Loucy (cell line): ENCODE measurements around the gene IRAK1.

Source experiments
- H2AFZ ChIP-seq: fragments of 200-600 bp; sonication (generic); 2 replicates; pipeline ENCODE4 v1.6.0; 2016; ENCODE audit warnings: antibody characterized with exemption, mild to moderate bottlenecking, low read length, moderate library complexity
- H3F3A ChIP-seq: fragments of 200-600 bp; 2 replicates; pipeline ENCODE4 v1.6.0; 2016; ENCODE audit warnings: antibody characterized with exemption, low read depth, mild to moderate bottlenecking
- H3K27me3 ChIP-seq: fragments of 200-600 bp; sonication (generic); 2 replicates; pipeline ENCODE4 v1.6.1; 2014; ENCODE audit warnings: low read length, mild to moderate bottlenecking; ENCODE audit not compliant: insufficient read depth, poor library complexity, severe bottlenecking
- H3K36me3 ChIP-seq: fragments of 200-600 bp; sonication (generic); 2 replicates; pipeline ENCODE4 v1.6.1; 2016; ENCODE audit warnings: low read length; ENCODE audit not compliant: insufficient read depth
- H3K4me1 ChIP-seq: fragments of 200-600 bp; sonication (generic); 2 replicates; pipeline ENCODE4 v1.5.1; 2014; ENCODE audit warnings: low read length, mild to moderate bottlenecking; ENCODE audit not compliant: insufficient read depth, poor library complexity, severe bottlenecking
- H3K4me2 ChIP-seq: fragments of 200-600 bp; sonication (generic); 2 replicates; pipeline ENCODE4 v1.6.0; 2014; ENCODE audit warnings: antibody characterized with exemption, low read length, low read depth, mild to moderate bottlenecking; ENCODE audit not compliant: poor library complexity, severe bottlenecking
- H3K4me3 ChIP-seq: fragments of 200-600 bp; sonication (generic); 2 replicates; pipeline ENCODE4 v1.5.1; 2014; ENCODE audit warnings: low read length, mild to moderate bottlenecking, mixed read lengths; ENCODE audit not compliant: poor library complexity, severe bottlenecking
- H3K79me2 ChIP-seq: fragments of 200-600 bp; sonication (generic); 2 replicates; pipeline ENCODE4 v1.6.1; 2014; ENCODE audit warnings: low read length; ENCODE audit not compliant: insufficient read depth
- H3K9ac ChIP-seq: fragments of 200-600 bp; sonication (generic); 2 replicates; pipeline ENCODE4 v1.6.0; 2014; ENCODE audit warnings: mild to moderate bottlenecking, low read depth, low read length, moderate library complexity; ENCODE audit not compliant: poor library complexity, severe bottlenecking
- H3K9me2 ChIP-seq: fragments of 200-600 bp; sonication (generic); replicated peaks from 2 replicates; pipeline ENCODE4 v1.6.1; 2016; ENCODE audit warnings: low read depth, low read length, mixed read lengths
- H3K9me3 ChIP-seq: fragments of 200-600 bp; sonication (generic); 2 replicates; pipeline ENCODE4 v1.6.1; 2014; ENCODE audit warnings: mild to moderate bottlenecking, antibody characterized with exemption, low read length, low read depth; ENCODE audit not compliant: insufficient read depth
- H4K20me1 ChIP-seq: fragments of 200-600 bp; sonication (generic); 2 replicates; pipeline ENCODE4 v1.6.0; 2014; ENCODE audit warnings: antibody characterized with exemption, low read length, mild to moderate bottlenecking; ENCODE audit not compliant: insufficient read depth, poor library complexity, severe bottlenecking
- CTCF ChIP-seq: fragments of 200-600 bp; sonication (generic); conservative IDR thresholded peaks from 2 replicates; pipeline ENCODE4 v1.5.1; 2014; ENCODE audit warnings: mild to moderate bottlenecking, antibody characterized with exemption, low read length
- EZH2phosphoT487 ChIP-seq: fragments of 200-600 bp; IDR thresholded peaks from 2 replicates; pipeline ENCODE4 v1.6.1; 2018; ENCODE audit warnings: antibody characterized with exemption, mild to moderate bottlenecking, moderate library complexity, borderline replicate concordance

Gene IRAK1

GRCh38 chrX:153970357-153971123, 49.2 kb downstream of the IRAK1 start:
- H3K79me2 ChIP-seq: peaks cover 76% of the 10 kb centered on the region
- peak overlapping the region; percentile 96 for H3K4me3 ChIP-seq
- H2AFZ ChIP-seq: no peak overlapping the region
- peaks cover 10% of the 10 kb centered on the region; the same call in 1 of the 2 replicates for H3F3A ChIP-seq
- peaks cover 6% of the 10 kb centered on the region for H3K27me3 ChIP-seq
- H3K36me3 ChIP-seq: no peaks in the 10 kb centered on the region; the same call in 1 of the 2 replicates
- no peak for TF ChIP-seq EZH2phosphoT487
- TF ChIP-seq CTCF: no peak
- peaks cover 29% of the 10 kb centered on the region for H3K4me1 ChIP-seq
- peak overlapping the region; percentile 38 for H3K4me2 ChIP-seq
- H4K20me1 ChIP-seq: peaks cover 47% of the 10 kb centered on the region
- no peaks in the 10 kb centered on the region for H3K9me2 ChIP-seq
- H3K9ac ChIP-seq: peak overlapping the region; percentile 100
- H3K9me3 ChIP-seq: no peaks in the 10 kb centered on the region

GRCh38 chrX:153969904-153970356, 49.8 kb downstream of the IRAK1 start:
- Histone ChIP-seq H3K9ac (peak overlapping the region; percentile 100), H4K20me1 (peaks cover 51% of the 10 kb centered on the region), H3K4me1 (peaks cover 31% of the 10 kb centered on the region), H3K79me2 (peaks cover 81% of the 10 kb centered on the region), H2AFZ (no peak overlapping the region), H3F3A (peaks cover 10% of the 10 kb centered on the region; the same call in 1 of the 2 replicates), H3K36me3 (no peaks in the 10 kb centered on the region; the same call in 1 of the 2 replicates), H3K27me3 (peaks cover 6% of the 10 kb centered on the region), H3K9me3 (no peaks in the 10 kb centered on the region), H3K4me3 (peak overlapping the region; percentile 96), H3K9me2 (no peaks in the 10 kb centered on the region), H3K4me2 (peak overlapping the region; percentile 97)
- TF ChIP-seq EZH2phosphoT487 (no peak), CTCF (no peak)

GRCh38 chrX:153969125-153969903, 50.4 kb downstream of the IRAK1 start:
- H3K9me3 ChIP-seq: no peaks in the 10 kb centered on the region
- H3K4me3 ChIP-seq: peak overlapping the region; percentile 96
- TF ChIP-seq EZH2phosphoT487: no peak
- no peak overlapping the region for H2AFZ ChIP-seq
- H3K4me1 ChIP-seq: peaks cover 25% of the 10 kb centered on the region
- peak overlapping the region; percentile 100 for H3K9ac ChIP-seq
- peaks cover 10% of the 10 kb centered on the region; the same call in 1 of the 2 replicates for H3F3A ChIP-seq
- H3K79me2 ChIP-seq: peaks cover 81% of the 10 kb centered on the region
- peaks cover 3% of the 10 kb centered on the region; the same call in 1 of the 2 replicates for H3K36me3 ChIP-seq
- peak overlapping the region; percentile 97 for H3K4me2 ChIP-seq
- no peaks in the 10 kb centered on the region for H3K9me2 ChIP-seq
- H3K27me3 ChIP-seq: peaks cover 6% of the 10 kb centered on the region
- H4K20me1 ChIP-seq: peaks cover 57% of the 10 kb centered on the region
